Measurements from ENCODE around the gene GNG13.
"Not testable (repeated sequence)": the region's sequence is repeated elsewhere in the genome, so short reads cannot be mapped to it uniquely, and the experiment has no call there.

The GNG13 gene

GRCh38 chr16:776298-776697, 24.2 kb downstream of the GNG13 start:
- DNase-seq: not testable (repeated sequence)

GRCh38 chr16:775236-775796, 25.2 kb downstream of the GNG13 start:
- no peak for DNase-seq

- DNase-seq: no peak
Observed at GRCh38 chr16:774086-775001, 26.2 kb downstream of the GNG13 start.

- DNase-seq: no peak
Observed at GRCh38 chr16:772959-773358, 27.6 kb downstream of the GNG13 start.

GRCh38 chr16:770411-770810, 30.1 kb downstream of the GNG13 start:
- DNase-seq: no peak

- no peak for DNase-seq
Observed at GRCh38 chr16:769934-770333, 30.6 kb downstream of the GNG13 start.

- DNase-seq: no peak
Observed at GRCh38 chr16:769184-769784, 31.2 kb downstream of the GNG13 start.

- no peak for DNase-seq
Observed at GRCh38 chr16:768428-768827, 32.1 kb downstream of the GNG13 start.

GRCh38 chr16:767743-768235, 32.7 kb downstream of the GNG13 start:
- no peak for DNase-seq

GRCh38 chr16:766820-767640, 33.5 kb downstream of the GNG13 start:
- DNase-seq: no peak

- DNase-seq: no peak
Observed at GRCh38 chr16:766008-766819, 34.3 kb downstream of the GNG13 start.

- no peak for DNase-seq
Observed at GRCh38 chr16:765488-765865, 35.1 kb downstream of the GNG13 start.

- no peak for DNase-seq
Observed at GRCh38 chr16:764848-765487, 35.6 kb downstream of the GNG13 start.

- DNase-seq: no peak
Observed at GRCh38 chr16:764184-764750, 36.3 kb downstream of the GNG13 start.

- no peak for DNase-seq
Observed at GRCh38 chr16:763369-764183, 37.0 kb downstream of the GNG13 start.

GRCh38 chr16:762595-763268, 37.8 kb downstream of the GNG13 start:
- DNase-seq: no peak

- DNase-seq: no peak
Observed at GRCh38 chr16:761625-762513, 38.7 kb downstream of the GNG13 start.

GRCh38 chr16:760545-761343, 39.8 kb downstream of the GNG13 start, which contains the start of gene MSLN:
Gene MSLN, plus strand, starts transcription at chr16:760734. Its CDS starts 1,947 bp downstream, at chr16:762681.
- DNase-seq: no peak
